Fibroblast of lung (primary cell): ENCODE results near the gene THOP1. TPM values are rescaled to one million over a fixed set of nuclear protein-coding genes. Genes with fewer than 3 reads are reported as not detected.

Experiments
- DNase-seq, 2 donors: peaks; one replicate each; pipeline versions ENCODE4 v3.0.0 to v3.0.0-alpha.2; 2010; ENCODE audit warnings: low read depth in 2 of 2
- H2AFZ ChIP-seq: 2 replicates; pipeline ENCODE4 v1.5.1; 2012; ENCODE audit warnings: low read length, control low read depth, inconsistent platforms
- H3K27ac ChIP-seq: 2 replicates; pipeline ENCODE4 v1.5.1; 2011; ENCODE audit warnings: low read length, control low read depth; ENCODE audit not compliant: insufficient read depth
- H3K27me3 ChIP-seq: 2 replicates; pipeline ENCODE4 v1.5.1; 2011; ENCODE audit warnings: mild to moderate bottlenecking, low read length; ENCODE audit not compliant: control insufficient read depth, insufficient read depth
- H3K36me3 ChIP-seq: 2 replicates; pipeline ENCODE4 v1.5.1; 2011; ENCODE audit warnings: low read length; ENCODE audit not compliant: control insufficient read depth, insufficient read depth
- H3K4me1 ChIP-seq: 2 replicates; pipeline ENCODE4 v1.5.1; 2011; ENCODE audit warnings: low read length; ENCODE audit not compliant: control insufficient read depth, insufficient read depth; ENCODE audit errors: extremely low read depth
- H3K4me2 ChIP-seq: 2 replicates; pipeline ENCODE4 v1.5.1; 2011; ENCODE audit warnings: low read length, control low read depth; ENCODE audit not compliant: insufficient read depth; ENCODE audit errors: extremely low read depth
- H3K4me3 ChIP-seq, 4 experiments: fragments of 200-600 bp in 1 of 4; sonication (generic) in 1 of 4; replicated peaks in 1 of 4; 2 replicates each; pipeline ENCODE4 v1.5.1; 2011 to 2016; ENCODE audit warnings: low read length in 4 of 4, low read depth in 3 of 4, mild to moderate bottlenecking in 3 of 4, control low read depth in 2 of 4, inconsistent platforms in 1 of 4, mixed read lengths in 1 of 4; ENCODE audit not compliant: insufficient read depth in 1 of 4; ENCODE audit errors: control extremely low read depth in 1 of 4
- H3K79me2 ChIP-seq: 2 replicates; pipeline ENCODE4 v1.5.1; 2012; ENCODE audit warnings: mild to moderate bottlenecking, low read length, inconsistent platforms; ENCODE audit not compliant: control insufficient read depth, insufficient read depth
- H3K9ac ChIP-seq: 2 replicates; pipeline ENCODE4 v1.5.1; 2011; ENCODE audit warnings: mild to moderate bottlenecking, low read length, control low read depth; ENCODE audit not compliant: insufficient read depth
- H3K9me3 ChIP-seq: 2 replicates; pipeline ENCODE4 v1.5.1; 2012; ENCODE audit warnings: low read depth, low read length; ENCODE audit not compliant: control insufficient read depth, insufficient read depth
- H4K20me1 ChIP-seq: 2 replicates; pipeline ENCODE4 v1.5.1; 2011; ENCODE audit warnings: low read length; ENCODE audit not compliant: control insufficient read depth, insufficient read depth; ENCODE audit errors: extremely low read depth
- CTCF ChIP-seq, 2 donors: IDR thresholded peaks in 1 of 2; conservative IDR thresholded peaks in 1 of 2; 1 replicate in 1 of 2; 2 replicates in 1 of 2; pipeline ENCODE4 v1.5.1; 2011 to 2012; ENCODE audit warnings: low read length in 2 of 2, control low read depth in 1 of 2, inconsistent platforms in 1 of 2, low read depth in 1 of 2, mild to moderate bottlenecking in 1 of 2
- EZH2 ChIP-seq: IDR thresholded peaks from 2 replicates; pipeline ENCODE4 v1.5.1; 2012; ENCODE audit warnings: low read length, control low read depth, mild to moderate bottlenecking; ENCODE audit errors: missing control alignments
- polyA plus RNA-seq, 2 donors: library from polyadenylated mRNA; depleted of rRNA in 1 of 2; stranded (reverse) in 1 of 2; unstranded in 1 of 2; fragments of >200 nt; gene quantifications; 2 replicates each; pipeline ENCODE4 v1.2.1, GENCODE V29; 2011 to 2012; ENCODE audit warnings: missing spikeins in 1 of 2
- total RNA-seq: library from RNA; depleted of rRNA; stranded (reverse); fragments of >200 nt; gene quantifications from 2 replicates; pipeline ENCODE4 v1.2.1, GENCODE V29; 2014

Gene THOP1
- total and polyA plus RNA-seq, 2 donors (not counting 1 experiment from before 2014, with no cell fraction given), result 23.6 to 49.5 TPM

- TF ChIP-seq CTCF (conservative IDR thresholded peaks at IDR 0.05 in 1 of 2, IDR thresholded peaks at IDR 0.05 in 1 of 2; ENCODE audit: low read depth in 1 of 2, low read length in 2 of 2), result no peak
- TF ChIP-seq EZH2, result no peak
- Histone ChIP-seq H3K9me3 (no peaks in the 10 kb centered on the region), H3K9ac (no peak overlapping the region), H3K27me3 (no peaks in the 10 kb centered on the region), H3K4me3 (no peak overlapping the region), H3K36me3 (peaks cover 28% of the 10 kb centered on the region), H3K4me1 (no peaks in the 10 kb centered on the region), H3K27ac (no peak overlapping the region), H4K20me1 (no peaks in the 10 kb centered on the region), H2AFZ (no peak overlapping the region), H3K79me2 (no peaks in the 10 kb centered on the region), H3K4me2 (no peak overlapping the region)
- DNase-seq, result no peak
Measured at GRCh38 chr19:2796659-2797266, 11.5 kb downstream of the THOP1 start.

- no peaks in the 10 kb centered on the region for H3K9me3 ChIP-seq
- no peaks in the 10 kb centered on the region for H4K20me1 ChIP-seq
- no peaks in the 10 kb centered on the region for H3K4me1 ChIP-seq
- H3K27ac ChIP-seq, result no peak overlapping the region
- H3K27me3 ChIP-seq, result no peaks in the 10 kb centered on the region
- no peak overlapping the region for H3K4me2 ChIP-seq
- H3K79me2 ChIP-seq, result no peaks in the 10 kb centered on the region
- H3K4me3 ChIP-seq, result no peak overlapping the region
- DNase-seq, result no peak
- no peak overlapping the region for H3K9ac ChIP-seq
- peaks cover 27% of the 10 kb centered on the region for H3K36me3 ChIP-seq
- no peak for TF ChIP-seq EZH2
- no peak for TF ChIP-seq CTCF (conservative IDR thresholded peaks at IDR 0.05 in 1 of 2, IDR thresholded peaks at IDR 0.05 in 1 of 2; ENCODE audit: low read depth in 1 of 2, low read length in 2 of 2)
- H2AFZ ChIP-seq, result no peak overlapping the region
Measured at GRCh38 chr19:2797280-2797679, 12.0 kb downstream of the THOP1 start.

- Histone ChIP-seq H3K79me2 (no peaks in the 10 kb centered on the region), H3K9me3 (no peaks in the 10 kb centered on the region), H2AFZ (no peak overlapping the region), H4K20me1 (no peaks in the 10 kb centered on the region), H3K4me3 (no peak overlapping the region), H3K9ac (no peak overlapping the region), H3K36me3 (peaks cover 30% of the 10 kb centered on the region), H3K4me2 (no peak overlapping the region), H3K4me1 (no peaks in the 10 kb centered on the region), H3K27me3 (no peaks in the 10 kb centered on the region), H3K27ac (no peak overlapping the region)
- TF ChIP-seq CTCF (conservative IDR thresholded peaks at IDR 0.05 in 1 of 2, IDR thresholded peaks at IDR 0.05 in 1 of 2; ENCODE audit: low read depth in 1 of 2, low read length in 2 of 2) (no peak), EZH2 (no peak)
- no peak for DNase-seq
Measured at GRCh38 chr19:2798158-2798685, 12.9 kb downstream of the THOP1 start.
